ENCODE data around the gene PDPK1. TPM values are rescaled to one million over a fixed set of nuclear protein-coding genes. Genes with fewer than 3 reads are reported as not detected.
"Not testable (repeated sequence)": the region's sequence is repeated elsewhere in the genome, so short reads cannot be mapped to it uniquely, and the experiment has no call there.

The PDPK1 gene
- total and polyA plus RNA-seq, 2 donors (not counting 1 experiment from before 2014, with no cell fraction given) = 25.9 to 30.7 TPM

DNA sequence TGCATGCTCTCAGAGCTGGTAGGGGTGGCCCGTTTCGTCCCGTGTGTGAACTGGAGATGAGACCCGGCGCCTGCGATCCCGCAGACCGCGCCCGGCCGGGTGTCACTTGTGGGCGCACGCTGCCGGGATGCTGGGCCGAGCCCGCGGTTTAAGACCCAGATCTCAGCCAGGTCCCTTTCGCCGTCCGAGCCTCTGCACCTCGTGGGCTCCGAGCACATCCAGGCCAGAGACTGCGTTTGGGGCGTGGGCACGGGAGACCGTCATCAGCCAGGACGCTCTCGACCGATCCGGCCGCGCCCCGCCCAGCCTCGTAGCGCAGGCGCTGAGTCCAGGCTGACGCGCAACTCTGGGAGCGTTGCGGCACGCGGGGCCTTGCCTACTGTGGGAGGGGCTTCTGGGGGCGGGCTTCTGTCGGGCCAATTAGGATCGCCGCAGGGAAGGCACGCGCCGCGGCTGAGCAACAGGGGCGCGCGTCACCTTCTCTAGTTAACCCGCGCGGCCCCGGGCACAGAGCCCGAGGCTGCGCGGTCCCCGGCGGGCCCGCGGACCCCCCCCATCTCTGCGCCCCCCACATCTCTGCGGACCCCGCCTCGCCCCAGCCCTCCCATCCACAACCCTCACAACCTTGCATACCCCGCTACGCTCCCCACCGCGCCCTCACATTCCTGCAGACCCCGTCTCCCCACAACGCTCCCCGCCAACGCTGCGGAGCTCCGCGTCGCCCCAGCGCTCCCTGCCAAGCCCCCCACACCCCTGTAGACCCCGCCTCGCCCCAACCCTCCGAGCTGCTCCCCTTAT is 5.9 kb upstream of the PDPK1 start:
- peak overlapping the region; percentile 100 for H3K4me2 ChIP-seq (ENCODE audit: extremely low read depth, insufficient read depth, low read length)
- peak; percentile 95 to 96 for DNase-seq (ENCODE audit: low read depth in 2 of 2)
- H3K9ac ChIP-seq (ENCODE audit: insufficient read depth, low read length) = peak overlapping the region; percentile 75
- no peaks in the 10 kb centered on the region for H3K9me3 ChIP-seq (ENCODE audit: control insufficient read depth, insufficient read depth, low read depth, low read length)
- no peaks in the 10 kb centered on the region for H4K20me1 ChIP-seq (ENCODE audit: control insufficient read depth, extremely low read depth, insufficient read depth, low read length)
- TF ChIP-seq EZH2 (IDR thresholded peaks at IDR 0.05; ENCODE audit: low read length, missing control alignments) = no peak
- TF ChIP-seq, protein P1, sequence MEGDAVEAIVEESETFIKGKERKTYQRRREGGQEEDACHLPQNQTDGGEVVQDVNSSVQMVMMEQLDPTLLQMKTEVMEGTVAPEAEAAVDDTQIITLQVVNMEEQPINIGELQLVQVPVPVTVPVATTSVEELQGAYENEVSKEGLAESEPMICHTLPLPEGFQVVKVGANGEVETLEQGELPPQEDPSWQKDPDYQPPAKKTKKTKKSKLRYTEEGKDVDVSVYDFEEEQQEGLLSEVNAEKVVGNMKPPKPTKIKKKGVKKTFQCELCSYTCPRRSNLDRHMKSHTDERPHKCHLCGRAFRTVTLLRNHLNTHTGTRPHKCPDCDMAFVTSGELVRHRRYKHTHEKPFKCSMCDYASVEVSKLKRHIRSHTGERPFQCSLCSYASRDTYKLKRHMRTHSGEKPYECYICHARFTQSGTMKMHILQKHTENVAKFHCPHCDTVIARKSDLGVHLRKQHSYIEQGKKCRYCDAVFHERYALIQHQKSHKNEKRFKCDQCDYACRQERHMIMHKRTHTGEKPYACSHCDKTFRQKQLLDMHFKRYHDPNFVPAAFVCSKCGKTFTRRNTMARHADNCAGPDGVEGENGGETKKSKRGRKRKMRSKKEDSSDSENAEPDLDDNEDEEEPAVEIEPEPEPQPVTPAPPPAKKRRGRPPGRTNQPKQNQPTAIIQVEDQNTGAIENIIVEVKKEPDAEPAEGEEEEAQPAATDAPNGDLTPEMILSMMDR (conservative IDR thresholded peaks at IDR 0.05 in 1 of 2, IDR thresholded peaks at IDR 0.05 in 1 of 2; ENCODE audit: low read depth in 1 of 2, low read length in 2 of 2) = no peak
- peak overlapping the region; percentile 58 to 66 (median 61) for H3K4me3 ChIP-seq (replicated peaks in 1 of 4; ENCODE audit: control extremely low read depth in 1 of 4, insufficient read depth in 1 of 4, low read depth in 3 of 4, low read length in 4 of 4)
- H3K4me1 ChIP-seq (ENCODE audit: control insufficient read depth, extremely low read depth, insufficient read depth, low read length) = peaks cover 15% of the 10 kb centered on the region
- no peak overlapping the region for H2AFZ ChIP-seq (ENCODE audit: low read length)
- H3K27me3 ChIP-seq (ENCODE audit: control insufficient read depth, insufficient read depth, low read length) = no peaks in the 10 kb centered on the region
- peaks cover 24% of the 10 kb centered on the region for H3K36me3 ChIP-seq (ENCODE audit: control insufficient read depth, insufficient read depth, low read length)
- no peaks in the 10 kb centered on the region for H3K79me2 ChIP-seq (ENCODE audit: control insufficient read depth, insufficient read depth, low read length)
- peak overlapping the region; percentile 88 for H3K27ac ChIP-seq (ENCODE audit: insufficient read depth, low read length)

- DNase-seq (ENCODE audit: low read depth in 2 of 2) = peak; percentile 39 to 52
- H4K20me1 ChIP-seq (ENCODE audit: control insufficient read depth, extremely low read depth, insufficient read depth, low read length) = no peaks in the 10 kb centered on the region
- peak overlapping the region; percentile 58 to 66 (median 61) for H3K4me3 ChIP-seq (replicated peaks in 1 of 4; ENCODE audit: control extremely low read depth in 1 of 4, insufficient read depth in 1 of 4, low read depth in 3 of 4, low read length in 4 of 4)
- no peaks in the 10 kb centered on the region for H3K79me2 ChIP-seq (ENCODE audit: control insufficient read depth, insufficient read depth, low read length)
- peak overlapping the region; percentile 23 for H2AFZ ChIP-seq (ENCODE audit: low read length)
- peak overlapping the region; percentile 75 for H3K9ac ChIP-seq (ENCODE audit: insufficient read depth, low read length)
- H3K27me3 ChIP-seq (ENCODE audit: control insufficient read depth, insufficient read depth, low read length) = no peaks in the 10 kb centered on the region
- H3K4me1 ChIP-seq (ENCODE audit: control insufficient read depth, extremely low read depth, insufficient read depth, low read length) = peaks cover 15% of the 10 kb centered on the region
- peak overlapping the region; percentile 100 for H3K4me2 ChIP-seq (ENCODE audit: extremely low read depth, insufficient read depth, low read length)
- H3K27ac ChIP-seq (ENCODE audit: insufficient read depth, low read length) = peak overlapping the region; percentile 88
- no peaks in the 10 kb centered on the region for H3K9me3 ChIP-seq (ENCODE audit: control insufficient read depth, insufficient read depth, low read depth, low read length)
- TF ChIP-seq, protein P1 (conservative IDR thresholded peaks at IDR 0.05 in 1 of 2, IDR thresholded peaks at IDR 0.05 in 1 of 2; ENCODE audit: low read depth in 1 of 2, low read length in 2 of 2) = no peak
- TF ChIP-seq EZH2 (IDR thresholded peaks at IDR 0.05; ENCODE audit: low read length, missing control alignments) = no peak
- peaks cover 20% of the 10 kb centered on the region for H3K36me3 ChIP-seq (ENCODE audit: control insufficient read depth, insufficient read depth, low read length)
Measured at GRCh38 chr16:2532494-2533141, 5.2 kb upstream of the PDPK1 start.

GRCh38 chr16:2533142-2533755 is 4.6 kb upstream of the PDPK1 start:
- Histone ChIP-seq H3K36me3 (ENCODE audit: control insufficient read depth, insufficient read depth, low read length) (peaks cover 16% of the 10 kb centered on the region), H3K4me3 (replicated peaks in 1 of 4; ENCODE audit: control extremely low read depth in 1 of 4, insufficient read depth in 1 of 4, low read depth in 3 of 4, low read length in 4 of 4) (peak overlapping the region in 1 of 4 experiments; percentile 63), H3K27ac (ENCODE audit: insufficient read depth, low read length) (peak overlapping the region; percentile 88), H3K4me2 (ENCODE audit: extremely low read depth, insufficient read depth, low read length) (peak overlapping the region; percentile 100), H3K4me1 (ENCODE audit: control insufficient read depth, extremely low read depth, insufficient read depth, low read length) (peaks cover 15% of the 10 kb centered on the region)
- DNase-seq (ENCODE audit: low read depth in 2 of 2); H3K9ac ChIP-seq (ENCODE audit: insufficient read depth, low read length); H3K27me3 ChIP-seq (ENCODE audit: control insufficient read depth, insufficient read depth, low read length); H4K20me1 ChIP-seq (ENCODE audit: control insufficient read depth, extremely low read depth, insufficient read depth, low read length); H3K9me3 ChIP-seq (ENCODE audit: control insufficient read depth, insufficient read depth, low read depth, low read length); H2AFZ ChIP-seq (ENCODE audit: low read length); H3K79me2 ChIP-seq (ENCODE audit: control insufficient read depth, insufficient read depth, low read length): not testable (repeated sequence)
